Karpas-422 (cell line): Measurements from ENCODE around the gene CPN2. TPM values are rescaled to one million over a fixed set of nuclear protein-coding genes. Genes with fewer than 3 reads are reported as not detected.

ENCODE experiments used
- DNase-seq: peaks from one replicate; pipeline ENCODE4 v3.0.0-alpha.2; 2015
- H2AFZ ChIP-seq: fragments of 200-600 bp; sonication (generic); 2 replicates; pipeline ENCODE4 v1.6.1; 2014; ENCODE audit warnings: antibody characterized with exemption, low read length, mixed read lengths
- H3K27ac ChIP-seq: fragments of 200-600 bp; sonication (generic); 2 replicates; pipeline ENCODE4 v1.5.1; 2014; ENCODE audit warnings: mild to moderate bottlenecking, low read length, moderate library complexity
- H3K27me3 ChIP-seq: fragments of 200-600 bp; sonication (generic); 2 replicates; pipeline ENCODE4 v1.6.1; 2014; ENCODE audit warnings: low read length, mixed read lengths
- H3K36me3 ChIP-seq: fragments of 200-600 bp; sonication (generic); 2 replicates; pipeline ENCODE4 v1.6.1; 2014; ENCODE audit warnings: low read length, mixed read lengths; ENCODE audit not compliant: insufficient read depth
- H3K4me1 ChIP-seq: fragments of 200-600 bp; sonication (generic); 2 replicates; pipeline ENCODE4 v1.6.1; 2014; ENCODE audit warnings: mild to moderate bottlenecking, low read length, mixed read lengths
- H3K4me2 ChIP-seq: fragments of 200-600 bp; sonication (generic); 2 replicates; pipeline ENCODE4 v1.6.1; 2014; ENCODE audit warnings: low read length, low read depth, mild to moderate bottlenecking; ENCODE audit not compliant: poor library complexity, severe bottlenecking
- H3K4me3 ChIP-seq: fragments of 200-600 bp; sonication (generic); 2 replicates; pipeline ENCODE4 v1.5.1; 2014; ENCODE audit warnings: mild to moderate bottlenecking, antibody characterized with exemption, low read length, mixed read lengths
- H3K79me2 ChIP-seq: fragments of 200-600 bp; sonication (generic); 2 replicates; pipeline ENCODE4 v1.6.1; 2014; ENCODE audit warnings: mild to moderate bottlenecking, low read length, mixed read lengths
- H3K9ac ChIP-seq: fragments of 200-600 bp; sonication (generic); 2 replicates; pipeline ENCODE4 v1.6.0; 2014; ENCODE audit warnings: low read length
- H3K9me2 ChIP-seq: fragments of 200-600 bp; sonication (generic), shearing (Covaris generic); replicated peaks from 2 replicates; pipeline ENCODE4 v1.6.0; 2014; ENCODE audit warnings: mild to moderate bottlenecking, low read length, moderate library complexity; ENCODE audit not compliant: insufficient read depth
- H3K9me3 ChIP-seq: fragments of 300-700, 200-600 bp; sonication (generic); 2 replicates; pipeline ENCODE4 v1.6.1; 2014; ENCODE audit warnings: low read length, mixed read lengths
- H4K20me1 ChIP-seq: fragments of 200-600 bp; sonication (generic); 2 replicates; pipeline ENCODE4 v1.6.1; 2014; ENCODE audit warnings: mild to moderate bottlenecking, antibody characterized with exemption, low read length, low read depth; ENCODE audit not compliant: insufficient read depth
- total RNA-seq: library from RNA; depleted of rRNA; stranded (reverse); fragments of >200 nt; shearing (Covaris generic); gene quantifications from 2 replicates; pipeline ENCODE4 v1.2.3, GENCODE V29; 2014; ENCODE audit warnings: low replicate concordance

The CPN2 gene
- total RNA-seq, 1 experiment from 2014 or later: not detected

DNA sequence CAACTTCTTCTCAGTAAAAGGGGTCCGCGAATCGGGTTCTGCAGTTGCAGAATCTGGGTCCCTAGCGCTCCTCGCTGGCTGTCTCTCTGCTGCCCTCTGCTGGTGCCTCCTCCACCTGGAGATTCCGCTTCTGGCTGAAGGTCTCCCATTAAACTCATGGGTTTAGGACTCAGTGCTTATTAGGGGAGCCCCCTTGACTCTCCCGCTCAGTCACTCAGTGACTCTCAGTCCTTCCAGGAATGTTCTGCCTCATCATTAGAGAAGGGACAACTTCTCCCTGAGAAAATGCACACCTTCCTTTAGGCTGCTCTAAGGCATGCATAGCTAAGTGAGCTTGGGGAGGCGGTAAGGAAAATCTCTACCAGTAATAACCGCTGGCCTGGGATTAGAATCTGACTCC is 7.1 kb downstream of the CPN2 start:
- H3K79me2 ChIP-seq: no peaks in the 10 kb centered on the region
- no peak overlapping the region for H3K4me3 ChIP-seq
- no peaks in the 10 kb centered on the region for H3K9me2 ChIP-seq
- no peaks in the 10 kb centered on the region for H3K27me3 ChIP-seq
- H2AFZ ChIP-seq: no peak overlapping the region
- no peaks in the 10 kb centered on the region for H3K4me1 ChIP-seq
- H3K9me3 ChIP-seq: no peaks in the 10 kb centered on the region
- no peak overlapping the region for H3K4me2 ChIP-seq
- DNase-seq: peak; percentile 91
- no peaks in the 10 kb centered on the region for H3K36me3 ChIP-seq
- no peak overlapping the region for H3K9ac ChIP-seq
- H3K27ac ChIP-seq: no peak overlapping the region
- peaks cover 6% of the 10 kb centered on the region; the same call in 1 of the 2 replicates for H4K20me1 ChIP-seq

DNA sequence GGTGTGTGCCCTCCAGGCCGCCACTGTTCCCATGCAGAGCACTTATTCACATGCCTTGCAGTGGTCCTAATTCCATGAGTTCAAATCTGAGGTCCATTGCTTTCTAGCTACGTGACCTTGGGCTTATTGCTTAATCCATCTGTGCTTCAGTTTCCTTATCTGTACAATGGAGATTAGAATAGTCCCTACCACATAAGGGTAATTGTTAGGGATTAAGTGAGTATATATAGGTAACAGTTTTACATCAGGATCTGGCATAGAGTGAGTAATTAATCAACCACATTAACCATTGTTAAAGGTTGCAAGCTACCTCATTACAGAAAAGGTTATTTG is 7.6 kb downstream of the CPN2 start:
- no peaks in the 10 kb centered on the region for H3K4me1 ChIP-seq
- H2AFZ ChIP-seq: no peak overlapping the region

GRCh38 chr3:194342861-194343560 is 8.1 kb downstream of the CPN2 start:
- no peak for DNase-seq
- no peaks in the 10 kb centered on the region for H3K79me2 ChIP-seq
- H3K4me2 ChIP-seq: no peak overlapping the region
- H2AFZ ChIP-seq: no peak overlapping the region
- H3K9ac ChIP-seq: no peak overlapping the region
- H3K9me3 ChIP-seq: no peaks in the 10 kb centered on the region
- H3K36me3 ChIP-seq: no peaks in the 10 kb centered on the region
- no peaks in the 10 kb centered on the region for H3K27me3 ChIP-seq
- H3K9me2 ChIP-seq: no peaks in the 10 kb centered on the region
- no peak overlapping the region for H3K27ac ChIP-seq
- peaks cover 6% of the 10 kb centered on the region; the same call in 1 of the 2 replicates for H4K20me1 ChIP-seq
- no peaks in the 10 kb centered on the region for H3K4me1 ChIP-seq
- H3K4me3 ChIP-seq: no peak overlapping the region

More for the DNA sequence above, 7.6 kb downstream of the CPN2 start:
- Histone ChIP-seq H3K4me2 (no peak overlapping the region), H3K9me2 (no peaks in the 10 kb centered on the region), H3K27ac (no peak overlapping the region), H3K9ac (no peak overlapping the region), H3K27me3 (no peaks in the 10 kb centered on the region), H3K9me3 (no peaks in the 10 kb centered on the region), H3K79me2 (no peaks in the 10 kb centered on the region), H4K20me1 (peaks cover 6% of the 10 kb centered on the region; the same call in 1 of the 2 replicates), H3K4me3 (no peak overlapping the region), H3K36me3 (no peaks in the 10 kb centered on the region)
- no peak for DNase-seq

- no peaks in the 10 kb centered on the region for H3K79me2 ChIP-seq
- DNase-seq: no peak
- H2AFZ ChIP-seq: no peak overlapping the region
- no peak overlapping the region for H3K9ac ChIP-seq
- H3K9me2 ChIP-seq: no peaks in the 10 kb centered on the region
- no peaks in the 10 kb centered on the region for H3K4me1 ChIP-seq
- H3K9me3 ChIP-seq: no peaks in the 10 kb centered on the region
- no peaks in the 10 kb centered on the region for H3K27me3 ChIP-seq
- no peak overlapping the region for H3K4me2 ChIP-seq
- H4K20me1 ChIP-seq: peaks cover 6% of the 10 kb centered on the region; the same call in 1 of the 2 replicates
- H3K27ac ChIP-seq: no peak overlapping the region
- no peak overlapping the region for H3K4me3 ChIP-seq
- H3K36me3 ChIP-seq: no peaks in the 10 kb centered on the region
Measured at GRCh38 chr3:194340757-194341400, 10.2 kb downstream of the CPN2 start.

GRCh38 chr3:194339840-194340239 is 11.3 kb downstream of the CPN2 start:
- Histone ChIP-seq H3K9ac (no peak overlapping the region), H3K9me2 (no peaks in the 10 kb centered on the region), H3K9me3 (no peaks in the 10 kb centered on the region), H3K27me3 (no peaks in the 10 kb centered on the region), H3K36me3 (no peaks in the 10 kb centered on the region), H3K4me1 (no peaks in the 10 kb centered on the region), H3K4me2 (no peak overlapping the region), H3K4me3 (no peak overlapping the region), H3K27ac (no peak overlapping the region), H4K20me1 (peaks cover 2% of the 10 kb centered on the region; the same call in 1 of the 2 replicates), H3K79me2 (no peaks in the 10 kb centered on the region), H2AFZ (no peak overlapping the region)
- DNase-seq: no peak

DNA sequence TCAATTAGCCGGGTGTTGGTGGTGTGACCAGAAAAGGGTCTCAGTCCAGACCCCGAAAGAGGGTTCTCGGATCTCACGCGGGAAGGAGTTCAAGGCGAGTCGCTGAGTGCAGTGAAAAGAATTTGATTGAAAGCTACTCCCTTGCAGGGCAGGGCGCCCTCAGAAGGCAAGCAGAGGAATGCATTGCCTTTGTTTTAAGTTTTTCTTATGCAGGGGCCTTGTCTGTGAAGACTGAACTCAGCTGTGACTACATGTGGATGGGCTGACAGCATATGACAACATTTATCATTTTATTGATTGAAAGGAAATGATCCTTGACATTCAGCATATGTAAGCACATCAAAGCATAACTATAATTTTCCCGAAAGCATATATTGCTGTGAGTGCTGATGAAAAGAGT is 11.8 kb downstream of the CPN2 start:
- Histone ChIP-seq H3K27me3 (no peaks in the 10 kb centered on the region), H3K4me1 (no peaks in the 10 kb centered on the region), H4K20me1 (no peaks in the 10 kb centered on the region)

GRCh38 chr3:194337965-194338753 is 13.0 kb downstream of the CPN2 start:
- Histone ChIP-seq H3K4me2 (no peak overlapping the region), H3K79me2 (no peaks in the 10 kb centered on the region), H4K20me1 (no peaks in the 10 kb centered on the region), H3K9me2 (no peaks in the 10 kb centered on the region), H3K27me3 (no peaks in the 10 kb centered on the region), H3K9me3 (no peaks in the 10 kb centered on the region), H3K9ac (no peak overlapping the region), H2AFZ (no peak overlapping the region), H3K4me1 (0 out of 2 replicates have a peak, but pooled peaks cover 2% of the 10 kb centered on the region), H3K36me3 (no peaks in the 10 kb centered on the region), H3K27ac (no peak overlapping the region), H3K4me3 (no peak overlapping the region)
- DNase-seq: no peak

More for the DNA sequence above, 11.8 kb downstream of the CPN2 start:
- Histone ChIP-seq H3K9me3 (no peaks in the 10 kb centered on the region), H3K9ac (no peak overlapping the region), H3K27ac (no peak overlapping the region), H3K9me2 (no peaks in the 10 kb centered on the region), H3K79me2 (no peaks in the 10 kb centered on the region), H3K4me2 (no peak overlapping the region), H3K4me3 (no peak overlapping the region), H2AFZ (no peak overlapping the region), H3K36me3 (no peaks in the 10 kb centered on the region)
- DNase-seq: no peak
